Activated CD4-positive, CD25-positive, alpha-beta regulatory T cell treated with anti-CD3 and anti-CD28 coated beads, Interleukin-2, amount 50 U/mL, for 16 hours (primary cell): ENCODE results near the gene VEPH1.

Experiments
- DNase-seq: peaks from one replicate; pipeline ENCODE4 v3.0.0-alpha.2; 2020; ENCODE audit warnings: low read depth, low spot score

VEPH1 gene

GRCh38 chr3:157429708-157430107 lies 73.5 kb downstream of the VEPH1 start:
- no peak for DNase-seq

GRCh38 chr3:157428853-157429252 lies 74.4 kb downstream of the VEPH1 start:
- DNase-seq, result no peak

GRCh38 chr3:157427901-157428300 lies 75.3 kb downstream of the VEPH1 start:
- no peak for DNase-seq

GRCh38 chr3:157423337-157423736 lies 79.9 kb downstream of the VEPH1 start:
- no peak for DNase-seq

DNA sequence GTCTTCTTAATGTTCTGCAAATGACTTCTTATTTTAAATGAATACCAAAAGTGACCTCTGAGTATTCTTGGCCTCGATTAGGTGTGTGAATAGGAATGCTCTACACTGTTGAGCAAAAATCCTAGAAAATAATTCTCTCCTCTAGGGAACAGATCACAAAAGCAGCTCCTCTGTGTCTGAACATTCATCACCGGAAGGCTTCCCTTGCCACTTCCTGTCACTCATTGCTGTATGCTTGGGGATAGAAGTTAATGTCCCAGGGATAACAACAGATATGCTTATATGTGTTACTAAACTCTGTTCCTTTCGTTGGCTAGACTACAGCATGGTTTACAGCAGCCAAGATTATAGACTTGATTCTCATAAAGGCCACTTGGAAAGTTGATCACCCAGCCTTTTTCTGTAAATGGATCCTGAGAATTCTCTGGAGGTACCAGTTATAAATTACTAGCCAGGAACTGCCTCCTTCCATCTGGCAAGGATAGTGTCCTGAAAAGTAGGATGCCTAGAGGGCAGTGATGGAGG lies 82.5 kb downstream of the VEPH1 start:
- no peak for DNase-seq

GRCh38 chr3:157418104-157418503 lies 85.1 kb downstream of the VEPH1 start:
- no peak for DNase-seq

DNA sequence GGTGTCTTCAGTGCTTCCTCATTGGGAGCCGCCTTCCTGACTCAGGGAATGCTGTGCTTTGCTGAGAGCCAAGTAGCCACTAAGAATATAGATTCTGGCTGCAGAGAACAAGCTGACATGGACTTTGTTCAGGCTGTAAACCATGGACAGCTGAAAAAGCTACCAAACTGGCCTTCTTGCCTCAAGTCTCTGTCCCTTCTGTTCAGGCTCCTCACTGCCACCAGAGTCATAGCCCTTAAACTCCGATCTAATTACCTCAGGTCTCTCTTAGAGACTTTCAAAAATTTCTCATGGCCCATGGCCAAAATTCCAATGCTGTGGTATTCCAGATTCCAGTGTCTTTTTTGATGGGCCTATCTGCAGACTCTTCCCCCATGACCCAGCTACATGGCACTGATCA lies 86.0 kb downstream of the VEPH1 start:
- no peak for DNase-seq

DNA sequence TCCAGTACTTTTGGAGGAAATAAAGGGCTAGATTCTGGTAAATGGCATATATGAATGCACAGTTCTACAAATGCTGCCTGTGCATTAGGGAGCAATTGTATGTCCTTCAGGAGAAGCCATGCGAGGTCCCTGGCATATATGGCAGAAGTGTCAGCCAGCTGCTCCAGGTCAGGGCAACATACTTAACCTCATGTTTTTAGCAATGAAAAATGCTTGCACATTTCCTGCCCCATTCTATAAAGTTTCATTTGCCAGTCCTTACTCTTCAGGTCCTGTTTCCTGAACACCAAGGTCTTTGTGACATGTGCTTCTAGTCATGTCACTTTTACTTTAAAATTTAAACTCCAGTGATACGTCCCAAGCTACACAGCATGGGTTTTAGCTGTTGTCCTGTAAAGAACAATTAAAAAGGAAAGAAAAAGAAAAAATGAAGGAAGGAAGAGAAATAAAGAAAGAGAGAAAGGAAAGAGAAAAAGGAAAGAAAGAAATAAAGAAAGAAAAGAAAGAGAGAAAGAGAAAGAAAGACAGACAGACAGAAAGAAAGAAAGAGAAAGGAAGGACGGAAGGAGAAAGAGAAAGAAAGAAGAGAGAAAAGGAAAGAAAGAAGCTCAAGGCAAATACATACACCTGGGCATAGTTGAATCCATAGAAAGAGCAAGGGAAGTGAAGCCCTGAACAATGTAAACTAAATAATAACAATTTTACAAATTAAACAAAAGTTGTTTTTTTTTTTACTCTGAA lies 86.7 kb downstream of the VEPH1 start:
- DNase-seq, result no peak

DNA sequence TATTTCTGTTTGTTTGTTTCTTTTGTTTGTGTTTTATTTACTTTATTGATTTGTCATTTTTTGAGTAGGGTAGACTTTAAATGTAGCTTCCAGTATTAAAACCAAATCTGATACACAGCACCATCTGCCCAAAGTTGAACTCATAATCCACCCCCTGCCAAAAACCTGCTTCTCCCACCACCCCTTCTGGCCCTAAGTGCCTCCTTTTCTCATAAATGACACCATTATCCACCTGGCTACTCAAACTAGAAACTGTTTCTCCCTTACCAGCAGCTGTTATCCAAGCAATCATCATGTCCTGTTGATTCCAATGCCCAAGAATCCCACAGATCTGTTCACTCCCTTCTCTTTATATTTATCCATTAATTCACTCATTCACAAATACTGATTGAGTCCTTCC lies 88.4 kb downstream of the VEPH1 start:
- DNase-seq, result no peak

DNA sequence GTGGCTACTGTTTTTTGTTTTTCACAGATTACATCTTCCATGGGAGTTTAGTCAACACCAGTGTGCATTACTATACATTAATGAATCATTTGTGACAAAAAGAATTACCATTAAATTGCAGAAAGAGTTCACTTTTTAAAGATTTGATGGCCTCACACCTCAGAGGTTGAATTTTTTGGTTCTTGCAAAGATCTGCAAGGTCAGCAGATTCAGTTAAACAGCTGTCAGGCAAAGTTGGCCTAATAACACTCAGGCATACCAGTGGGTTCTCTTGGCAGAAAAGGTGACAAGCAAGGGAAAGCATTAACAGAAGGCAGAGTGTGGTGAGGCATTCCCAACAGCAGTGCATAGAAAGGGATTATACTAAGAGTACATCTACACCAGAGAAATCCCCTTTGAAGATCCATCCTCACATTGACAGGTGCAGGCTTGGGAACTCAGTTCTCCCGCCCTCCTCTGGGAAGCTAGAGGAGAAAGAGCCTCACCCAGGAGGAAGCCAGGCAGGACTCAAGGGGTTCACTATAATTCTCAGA lies 90.8 kb downstream of the VEPH1 start:
- no peak for DNase-seq

GRCh38 chr3:157410945-157411344 lies 92.3 kb downstream of the VEPH1 start:
- DNase-seq, result no peak

DNA sequence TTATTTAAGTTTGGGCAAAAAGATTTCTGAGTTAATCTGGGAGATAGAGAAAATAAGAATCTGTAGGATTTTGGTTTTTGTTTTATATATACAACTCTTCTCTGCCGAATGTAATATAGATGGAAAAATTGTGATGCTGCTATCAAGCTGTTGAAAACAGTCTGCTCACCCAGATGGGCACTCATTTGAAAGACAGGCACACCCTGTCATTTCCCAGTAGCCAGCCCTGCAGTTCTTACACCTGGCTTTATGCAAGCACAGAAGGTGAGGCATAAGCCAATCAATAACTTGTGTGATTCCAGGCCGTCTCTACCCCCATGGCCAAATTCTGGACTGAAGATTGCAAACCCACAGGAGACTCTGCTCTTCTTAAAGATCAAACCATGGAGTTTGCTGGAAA lies 93.7 kb downstream of the VEPH1 start:
- no peak for DNase-seq

GRCh38 chr3:157408499-157409149 lies 94.6 kb downstream of the VEPH1 start:
- DNase-seq, result no peak

DNA sequence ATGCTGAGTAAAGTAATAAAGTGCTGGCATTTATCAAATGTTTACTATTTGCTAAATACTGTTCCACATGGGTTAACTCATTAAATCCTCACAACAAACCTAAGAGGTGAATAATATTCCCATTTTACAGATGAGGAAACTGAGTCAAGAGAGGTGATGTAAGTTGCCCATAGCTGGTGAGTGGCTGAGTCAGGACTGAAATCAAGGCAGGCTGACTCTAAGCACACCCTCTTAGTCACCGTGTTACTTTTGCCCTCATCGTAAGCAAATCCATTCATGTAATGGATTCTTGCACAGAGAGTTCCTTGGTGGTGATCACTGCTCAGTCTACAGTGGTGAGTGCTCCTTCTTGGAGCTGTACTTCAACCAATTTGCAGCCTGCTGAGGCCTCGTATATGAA lies 95.4 kb downstream of the VEPH1 start:
- DNase-seq, result no peak

- no peak for DNase-seq
Measured at GRCh38 chr3:157406394-157406793, 96.8 kb downstream of the VEPH1 start.

- DNase-seq, result no peak
Measured at GRCh38 chr3:157405457-157405856, 97.8 kb downstream of the VEPH1 start.

DNA sequence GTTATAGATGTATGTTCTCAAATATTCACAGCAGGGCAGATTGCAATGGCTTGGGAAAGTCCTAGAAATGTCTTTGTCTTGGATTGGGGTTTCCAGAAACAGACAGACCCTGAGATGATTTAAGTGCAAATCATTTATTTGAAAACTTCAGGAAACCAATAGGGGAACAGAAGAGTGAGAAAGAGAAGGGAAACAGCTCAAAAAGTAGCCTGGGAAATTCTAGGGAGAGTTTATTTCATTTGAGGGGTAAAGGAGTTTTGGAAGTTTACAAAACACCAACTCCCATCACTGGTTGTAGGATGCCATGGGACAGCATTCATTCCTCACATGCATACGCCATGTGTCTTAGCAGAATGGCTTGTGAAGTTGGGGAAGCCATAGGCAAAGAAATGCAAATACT lies 98.8 kb downstream of the VEPH1 start:
- DNase-seq, result no peak

GRCh38 chr3:157398598-157398997 lies 104.6 kb downstream of the VEPH1 start:
- DNase-seq, result no peak

GRCh38 chr3:157394411-157394810 lies 108.8 kb downstream of the VEPH1 start:
- DNase-seq, result no peak

GRCh38 chr3:157393113-157393512 lies 110.1 kb downstream of the VEPH1 start:
- no peak for DNase-seq

DNA sequence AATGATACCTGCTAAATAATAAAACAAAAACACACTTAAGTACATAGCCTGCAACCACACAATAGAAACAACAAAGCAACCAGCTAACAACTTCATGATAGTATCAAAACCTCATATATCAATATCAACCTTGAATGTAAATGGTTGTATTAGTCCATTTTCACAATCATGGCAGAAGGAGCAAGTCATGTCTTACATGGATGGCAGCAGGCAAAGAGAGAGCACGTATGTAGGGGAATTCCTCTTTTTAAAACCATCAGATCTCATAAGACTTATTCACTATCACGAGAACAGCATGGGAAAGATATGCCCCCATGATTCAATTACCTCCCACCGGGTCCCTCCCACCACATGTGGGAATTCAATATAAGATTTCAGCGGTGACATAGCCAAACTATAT lies 111.1 kb downstream of the VEPH1 start:
- no peak for DNase-seq

DNA sequence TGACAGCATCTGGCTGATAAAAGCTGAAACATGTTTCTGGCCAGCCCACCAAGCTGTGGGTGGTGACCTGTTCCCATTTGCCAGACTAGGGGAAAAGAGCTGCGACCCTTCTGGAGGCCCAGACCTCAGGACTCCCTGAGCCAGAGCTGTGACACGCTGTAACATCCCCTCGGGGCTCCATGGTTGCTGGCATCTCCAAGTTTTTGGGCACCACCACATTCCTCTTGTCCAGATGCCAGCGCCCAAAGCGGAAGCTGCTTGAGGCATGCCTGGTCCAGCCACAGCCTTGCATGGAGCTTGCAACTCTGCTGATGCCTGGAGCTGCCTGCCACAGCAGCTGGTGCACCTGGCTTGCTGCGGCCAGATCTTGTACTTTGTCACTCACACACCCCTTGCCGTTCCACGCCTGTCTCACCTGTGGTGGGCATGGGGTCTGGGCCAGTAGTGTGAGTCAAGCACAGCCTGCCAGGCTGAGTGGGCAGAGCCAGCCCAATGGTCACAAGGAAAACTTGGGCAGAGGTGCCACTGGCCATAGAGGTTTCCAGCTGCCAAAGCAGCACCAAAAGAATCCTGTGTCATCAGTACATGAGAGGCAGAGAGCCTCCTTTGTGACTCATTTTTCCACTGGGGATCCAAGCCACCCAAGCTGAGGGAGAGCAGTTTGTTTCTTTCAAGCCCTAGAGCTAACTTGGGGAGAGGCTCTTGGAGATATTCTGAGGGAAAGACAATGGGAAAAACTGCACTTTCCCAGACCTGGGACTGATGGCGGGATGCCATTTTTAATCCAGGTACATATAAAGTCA lies 112.3 kb downstream of the VEPH1 start:
- no peak for DNase-seq
